IPS-18c (cell line): ENCODE results near the gene DPT.
"Not testable (repeated sequence)": the region's sequence is repeated elsewhere in the genome, so short reads cannot be mapped to it uniquely, and the experiment has no call there.

Experiments
- H3K4me3 ChIP-seq: 2 replicates; pipeline ENCODE4 v1.7.0; 2013; ENCODE audit warnings: low read depth, mild to moderate bottlenecking, low read length, moderate library complexity; ENCODE audit not compliant: insufficient read depth
- H3K9me3 ChIP-seq: one replicate; pipeline ENCODE4 v1.6.1; 2013; ENCODE audit warnings: mild to moderate bottlenecking, low read length, moderate library complexity; ENCODE audit not compliant: control insufficient read depth, insufficient read depth

DPT gene

DNA sequence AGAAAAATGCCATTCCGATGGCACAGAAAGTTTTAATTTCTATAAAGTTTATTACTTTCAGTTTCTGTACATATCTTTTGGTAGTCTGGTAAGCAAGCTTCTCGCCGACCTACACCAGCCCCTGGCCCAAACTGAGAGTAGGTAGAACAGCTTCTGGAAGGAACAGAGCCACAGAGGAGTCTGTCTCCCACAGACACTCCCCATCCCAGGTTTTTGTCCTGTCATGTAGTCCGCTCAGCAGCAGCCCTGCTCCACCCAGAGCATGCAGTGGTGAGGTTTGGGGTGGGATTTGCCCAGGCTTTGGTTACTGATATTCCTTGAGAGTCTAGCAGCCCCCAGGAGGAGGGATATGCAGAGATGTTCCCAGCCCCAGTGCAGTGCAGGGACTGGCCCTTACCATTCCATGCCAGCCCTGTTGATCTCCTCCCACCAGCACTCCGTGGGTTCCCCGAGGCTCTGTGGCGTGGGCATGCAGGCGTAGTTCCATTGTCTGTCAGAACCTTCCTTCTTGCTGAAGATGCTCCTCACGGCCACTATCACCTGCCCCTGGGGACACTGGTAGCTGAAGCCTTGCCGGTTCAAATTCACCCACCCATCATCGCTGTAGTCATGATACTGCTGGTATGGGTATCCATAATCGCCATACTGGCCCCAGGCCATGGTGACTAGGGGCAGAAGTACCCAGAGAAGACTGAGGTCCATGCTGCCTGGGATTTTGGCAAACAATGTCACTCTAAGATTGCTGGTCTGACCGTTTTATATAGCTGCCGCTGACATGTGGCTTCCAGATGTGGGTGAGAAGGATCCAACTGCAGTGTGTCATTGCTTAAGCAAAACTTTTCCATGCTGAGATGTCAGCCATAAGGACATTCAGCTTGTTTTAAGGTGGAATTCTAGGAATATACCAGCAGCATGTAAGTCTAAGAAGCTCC is at the start of gene DPT:
DPT (minus strand) TSS at position 734 of the 932 bp plus-strand sequence; CDS start at position 702, 32 bp downstream.
- Histone ChIP-seq H3K9me3 (no peaks in the 10 kb centered on the region), H3K4me3 (no peak within 1 kb of the TSS)

- Histone ChIP-seq H3K4me3 (no peak overlapping the region), H3K9me3 (no peaks in the 10 kb centered on the region)
Measured at GRCh38 chr1:168775366-168775765, 46.4 kb upstream of the DPT start.

- no peaks in the 10 kb centered on the region for H3K9me3 ChIP-seq
- no peak overlapping the region for H3K4me3 ChIP-seq
Measured at GRCh38 chr1:168774241-168774640, 45.2 kb upstream of the DPT start.

DNA sequence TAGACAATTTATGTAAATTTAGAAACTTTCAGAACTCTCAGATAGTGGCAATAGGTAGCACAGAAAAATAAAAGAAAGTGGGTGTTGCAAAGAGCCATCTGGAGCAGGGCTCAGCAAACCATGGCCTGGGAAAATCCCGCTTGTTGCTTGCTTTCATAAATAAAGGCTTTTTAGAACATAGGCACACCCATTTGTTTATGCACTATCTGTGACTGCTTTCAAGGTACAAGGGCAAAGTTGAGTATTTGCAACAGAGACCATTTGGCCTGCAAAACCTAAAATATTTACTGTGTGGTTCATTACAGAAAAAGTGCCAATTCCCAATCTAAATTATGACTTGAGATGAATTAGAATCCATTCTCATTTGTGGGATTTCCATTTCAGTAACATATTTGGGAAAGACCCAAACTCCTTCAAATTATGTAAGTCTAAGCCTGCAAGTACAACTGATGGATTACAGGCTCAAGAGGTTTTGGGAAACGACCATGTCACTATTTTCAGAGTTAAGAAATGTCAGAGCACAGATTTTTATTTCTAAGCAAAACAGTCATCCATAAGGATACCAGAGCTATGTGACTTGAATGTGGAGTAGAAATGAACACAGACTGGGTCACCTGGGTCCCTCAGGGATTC is 43.5 kb upstream of the DPT start:
- H3K4me3 ChIP-seq, result no peak overlapping the region
- no peaks in the 10 kb centered on the region for H3K9me3 ChIP-seq

- no peak overlapping the region for H3K4me3 ChIP-seq
- no peaks in the 10 kb centered on the region for H3K9me3 ChIP-seq
Measured at GRCh38 chr1:168771104-168771630, 42.2 kb upstream of the DPT start.

GRCh38 chr1:168769893-168770292 is 40.9 kb upstream of the DPT start:
- not testable (repeated sequence) for H3K4me3 ChIP-seq

DNA sequence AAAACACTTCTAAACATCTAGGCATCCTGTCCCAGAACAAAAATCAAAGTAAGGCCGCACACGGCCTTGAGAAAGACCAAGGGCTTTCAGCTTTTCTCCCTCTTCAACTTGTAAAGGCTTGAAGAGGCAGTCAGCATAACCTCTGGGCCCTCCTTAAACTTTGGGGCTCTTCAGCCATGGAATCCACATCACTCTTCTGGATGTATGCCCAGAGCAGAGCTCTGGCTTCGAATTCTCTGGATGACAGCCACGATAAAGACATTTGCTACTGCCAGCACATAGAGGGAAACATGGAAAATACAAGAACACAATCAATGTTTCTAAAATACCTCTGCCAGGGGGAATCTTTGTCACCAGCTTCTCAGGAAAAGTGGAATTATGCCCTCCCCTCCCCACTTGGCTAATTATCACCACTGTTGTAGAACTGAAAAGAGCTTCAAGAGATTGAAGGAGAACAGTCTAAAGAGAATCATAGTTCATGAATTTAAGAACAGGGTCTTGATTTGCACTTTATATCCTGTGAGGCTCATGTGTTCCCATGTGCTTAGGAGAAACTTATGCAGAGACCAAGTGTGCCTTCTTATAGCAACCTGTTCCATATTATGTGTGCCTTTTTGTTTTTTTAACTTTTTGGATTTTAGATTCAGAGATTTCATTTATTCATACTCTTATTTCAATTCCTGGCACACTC is 39.0 kb upstream of the DPT start:
- H3K4me3 ChIP-seq, result no peak overlapping the region
- no peaks in the 10 kb centered on the region for H3K9me3 ChIP-seq

More at GRCh38 chr1:168769893-168770292, 40.9 kb upstream of the DPT start:
- not testable (repeated sequence) for H3K9me3 ChIP-seq

GRCh38 chr1:168766568-168766967 is 37.6 kb upstream of the DPT start:
- no peak overlapping the region for H3K4me3 ChIP-seq
- no peaks in the 10 kb centered on the region for H3K9me3 ChIP-seq

DNA sequence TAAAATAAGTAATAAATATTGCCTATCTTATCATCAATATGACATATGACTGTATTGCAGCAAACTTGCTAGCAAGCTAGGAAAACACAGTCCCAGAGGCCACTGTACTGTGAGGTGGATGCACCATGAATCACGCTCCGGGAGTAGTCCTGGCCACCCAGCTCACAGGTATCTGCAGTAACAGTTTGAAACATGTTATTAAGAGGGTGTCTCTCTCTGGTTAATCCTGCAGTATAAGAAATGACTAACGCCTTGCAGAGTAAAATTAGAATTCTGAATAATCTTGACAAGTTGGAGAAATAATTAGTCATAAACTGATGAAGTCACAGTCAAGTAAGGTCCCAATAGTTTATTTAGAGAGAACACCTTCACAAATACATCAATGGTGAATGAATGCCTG is 34.0 kb upstream of the DPT start:
- no peaks in the 10 kb centered on the region for H3K9me3 ChIP-seq
- H3K4me3 ChIP-seq, result no peak overlapping the region

GRCh38 chr1:168762473-168762872 is 33.5 kb upstream of the DPT start:
- Histone ChIP-seq H3K4me3 (no peak overlapping the region), H3K9me3 (no peaks in the 10 kb centered on the region)

GRCh38 chr1:168760781-168761180 is 31.8 kb upstream of the DPT start:
- H3K9me3 ChIP-seq, result no peaks in the 10 kb centered on the region

DNA sequence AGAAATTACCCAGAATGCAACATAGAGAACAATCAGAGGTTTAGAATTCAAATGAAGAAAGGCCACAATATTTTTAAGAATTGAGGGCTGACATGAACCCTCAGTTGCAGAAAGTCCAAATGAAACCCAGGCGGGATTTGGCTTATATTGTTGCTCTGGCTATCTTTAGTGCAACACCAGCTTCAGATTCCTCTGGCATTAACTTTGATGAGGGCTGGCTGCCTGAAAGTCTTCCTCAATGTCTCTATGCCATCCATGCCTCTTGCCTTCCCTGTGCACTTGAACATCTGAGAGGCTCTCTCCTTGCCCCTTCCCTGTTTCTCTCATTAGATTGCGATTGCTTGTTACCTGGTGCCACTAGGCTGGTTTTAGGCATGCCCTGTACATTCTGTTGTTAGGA is 31.2 kb upstream of the DPT start:
- H3K9me3 ChIP-seq, result no peaks in the 10 kb centered on the region

More at GRCh38 chr1:168760781-168761180, 31.8 kb upstream of the DPT start:
- H3K4me3 ChIP-seq, result no peak overlapping the region

DNA sequence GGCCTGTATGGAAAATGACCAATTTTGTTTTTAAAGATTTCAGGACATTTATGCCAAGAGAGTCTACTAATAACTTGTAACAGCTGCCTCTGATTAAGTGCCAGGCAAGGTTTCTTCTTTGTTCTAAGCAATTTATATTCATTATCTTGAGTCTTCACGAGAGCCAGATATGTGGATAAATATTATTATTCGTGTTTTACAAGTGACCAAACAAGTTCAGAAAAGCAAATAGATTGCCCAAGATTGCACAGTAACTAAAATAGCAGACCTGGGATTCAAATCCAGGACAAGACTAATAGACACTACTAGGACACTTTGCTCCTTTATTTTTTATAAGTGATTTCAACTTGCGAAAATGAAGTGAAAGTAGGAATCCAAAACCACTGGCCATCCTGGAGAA is 30.1 kb upstream of the DPT start:
- no peaks in the 10 kb centered on the region for H3K9me3 ChIP-seq

More for the DNA sequence above, 31.2 kb upstream of the DPT start:
- H3K4me3 ChIP-seq, result no peak overlapping the region

GRCh38 chr1:168758503-168758902 is 29.5 kb upstream of the DPT start:
- Histone ChIP-seq H3K9me3 (no peaks in the 10 kb centered on the region), H3K4me3 (no peak overlapping the region)

More for the DNA sequence above, 30.1 kb upstream of the DPT start:
- H3K4me3 ChIP-seq, result no peak overlapping the region

DNA sequence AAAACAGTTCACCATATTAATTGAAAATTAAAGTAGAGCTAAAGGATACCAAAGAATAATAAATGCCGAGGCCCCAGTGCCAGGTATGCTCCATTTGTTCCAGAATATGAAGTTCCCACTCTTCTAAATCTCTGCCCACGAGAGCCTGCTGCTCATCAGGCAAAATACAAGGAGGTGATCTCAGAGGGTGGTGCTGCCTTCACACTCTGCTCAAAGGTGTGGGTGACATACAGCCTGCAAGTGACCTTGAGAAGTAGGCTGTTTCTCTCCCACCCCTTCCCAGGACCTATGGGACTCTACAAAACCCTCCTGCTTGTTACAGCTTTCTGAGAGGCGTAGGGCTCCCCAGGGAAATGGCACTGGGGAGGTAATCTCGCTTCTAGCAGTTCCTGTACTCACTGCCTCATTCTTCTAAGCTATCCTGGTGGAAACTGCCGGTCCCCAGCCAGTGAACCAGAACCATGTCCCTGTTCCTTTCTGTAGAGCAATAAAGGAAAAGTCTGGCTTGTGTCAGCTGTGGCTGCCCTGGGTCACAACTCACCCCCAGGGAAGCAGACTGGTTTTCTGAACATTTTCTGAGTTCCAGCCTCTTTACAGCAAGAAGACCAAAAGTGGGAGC is 26.9 kb upstream of the DPT start:
- no peak overlapping the region for H3K4me3 ChIP-seq
- no peaks in the 10 kb centered on the region for H3K9me3 ChIP-seq

DNA sequence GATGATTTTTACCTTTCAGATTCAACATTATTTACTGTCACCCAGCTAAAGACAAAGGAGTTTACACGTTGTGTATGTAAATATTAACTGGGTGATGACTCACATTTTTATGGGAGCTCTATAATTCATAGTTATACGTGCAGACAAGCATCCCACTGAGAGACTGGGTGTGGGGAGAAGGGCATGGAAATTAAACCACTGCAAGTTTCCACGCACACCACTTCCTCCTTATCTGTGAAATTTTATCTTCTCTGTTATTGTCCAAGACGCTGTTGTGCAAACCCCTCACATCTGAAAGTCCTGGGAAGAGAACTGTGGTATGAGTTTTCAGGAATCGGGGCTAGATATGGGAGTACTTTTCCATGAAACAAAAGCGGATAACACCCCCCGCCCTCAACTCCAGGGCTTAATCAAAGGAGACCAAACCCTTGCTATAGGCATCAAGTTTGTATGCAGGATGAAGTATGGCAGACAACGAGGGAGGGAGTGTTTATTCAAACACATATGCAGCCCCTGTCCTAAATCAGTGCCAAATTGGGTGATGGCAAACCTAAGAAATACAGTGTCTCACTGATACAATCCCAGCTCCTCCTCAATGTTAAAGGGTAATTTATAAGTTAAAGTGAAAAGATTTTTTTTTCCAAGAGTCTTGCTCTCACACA is 23.3 kb upstream of the DPT start:
- H3K9me3 ChIP-seq, result no peaks in the 10 kb centered on the region
- H3K4me3 ChIP-seq, result no peak overlapping the region
